GM12878 (cell line): ENCODE measurements around the gene CD82. TPM values are rescaled to one million over a fixed set of nuclear protein-coding genes. Genes with fewer than 3 reads are reported as not detected.

ENCODE experiments used
- ASH2L ChIP-seq: fragments of 300-600, 200-600 bp; sonication (generic); IDR thresholded peaks from 2 replicates; pipeline ENCODE4 v1.6.1; 2017; ENCODE audit warnings: low read depth, mild to moderate bottlenecking, borderline replicate concordance
- ATF3 ChIP-seq: IDR thresholded peaks from 2 replicates; pipeline ENCODE4 v1.6.1; 2011; ENCODE audit warnings: low read depth, mild to moderate bottlenecking, low read length, moderate library complexity, borderline replicate concordance; ENCODE audit errors: extremely low read depth
- BACH1 ChIP-seq: fragments of 450-650 bp; IDR thresholded peaks from 2 replicates; pipeline ENCODE4 v1.6.1; 2017; ENCODE audit warnings: mild to moderate bottlenecking, borderline replicate concordance
- CBX3 ChIP-seq: fragments of 200-600 bp; sonication (generic); IDR thresholded peaks from 2 replicates; pipeline ENCODE4 v1.6.1; 2016; ENCODE audit warnings: low read depth, borderline replicate concordance
- CHD2 ChIP-seq: IDR thresholded peaks from 2 replicates; pipeline ENCODE4 v1.6.1; 2011; ENCODE audit warnings: low read depth, low read length, improper control_type of control experiment, borderline replicate concordance
- CHD4 ChIP-seq: fragments of 200-600 bp; sonication (generic); IDR thresholded peaks from 2 replicates; pipeline ENCODE4 v1.6.1; 2016; ENCODE audit warnings: mild to moderate bottlenecking
- EP300 ChIP-seq, 2 experiments: fragments of 150-350 bp in 1 of 2; IDR thresholded peaks; 2 replicates each; pipeline ENCODE4 v1.6.1; 2011 to 2012; ENCODE audit warnings: low read depth in 2 of 2, low read length in 2 of 2, borderline replicate concordance in 1 of 2, improper control_type of control experiment in 1 of 2, inconsistent platforms in 1 of 2; ENCODE audit not compliant: control insufficient read depth in 1 of 2
- GABPA ChIP-seq: IDR thresholded peaks from 2 replicates; pipeline ENCODE4 v1.6.1; 2014; ENCODE audit warnings: antibody characterized with exemption, low read depth, mild to moderate bottlenecking, inconsistent platforms
- HDAC6 ChIP-seq: fragments of 200-600 bp; sonication (generic); IDR thresholded peaks from one replicate; pipeline ENCODE4 v1.8.0; 2017; ENCODE audit warnings: antibody characterized with exemption; ENCODE audit not compliant: unreplicated experiment
- HDGF ChIP-seq: fragments of 450-650 bp; IDR thresholded peaks from 2 replicates; pipeline ENCODE4 v1.6.1; 2016; ENCODE audit warnings: antibody characterized with exemption
- IKZF1 ChIP-seq: fragments of 450-650 bp; conservative IDR thresholded peaks from 2 replicates; pipeline ENCODE4 v1.6.1; 2017; ENCODE audit warnings: antibody characterized with exemption, mild to moderate bottlenecking
- IRF3 ChIP-seq: fragments of 450-650 bp; IDR thresholded peaks from 2 replicates; pipeline ENCODE4 v1.6.1; 2014; ENCODE audit warnings: mild to moderate bottlenecking
- JUNB ChIP-seq: IDR thresholded peaks from 2 replicates; pipeline ENCODE4 v1.6.1; 2016; ENCODE audit warnings: antibody characterized with exemption, mild to moderate bottlenecking
- KDM1A ChIP-seq: fragments of 200-600 bp; sonication (generic); IDR thresholded peaks from 2 replicates; pipeline ENCODE4 v1.6.1; 2016; ENCODE audit warnings: borderline replicate concordance
- MTA2 ChIP-seq: fragments of 450-650 bp; IDR thresholded peaks from 2 replicates; pipeline ENCODE4 v1.6.1; 2016; ENCODE audit warnings: low read depth, mild to moderate bottlenecking, moderate library complexity
- MYB ChIP-seq: fragments of 150-350 bp; IDR thresholded peaks from 2 replicates; pipeline ENCODE4 v1.6.1; 2014; ENCODE audit warnings: mild to moderate bottlenecking, low read depth, low read length, borderline replicate concordance
- PAX5 ChIP-seq: IDR thresholded peaks from 2 replicates; pipeline ENCODE4 v1.6.1; 2011; ENCODE audit warnings: low read depth, low read length, borderline replicate concordance
- PAX8 ChIP-seq: fragments of 450-650 bp; IDR thresholded peaks from 2 replicates; pipeline ENCODE4 v1.6.1; 2017; ENCODE audit warnings: mild to moderate bottlenecking, moderate library complexity
- PKNOX1 ChIP-seq: fragments of 450-650 bp; IDR thresholded peaks from 2 replicates; pipeline ENCODE4 v1.6.1; 2016; ENCODE audit warnings: mild to moderate bottlenecking
- PML ChIP-seq: IDR thresholded peaks from 2 replicates; pipeline ENCODE4 v1.6.1; 2012; ENCODE audit warnings: low read length, inconsistent platforms
- RAD21 ChIP-seq: IDR thresholded peaks from 2 replicates; pipeline ENCODE4 v1.6.1; 2011; ENCODE audit warnings: mild to moderate bottlenecking, low read depth, low read length, moderate library complexity; ENCODE audit not compliant: insufficient read depth
- RBBP5 ChIP-seq: fragments of 200-600 bp; sonication (generic); conservative IDR thresholded peaks from 2 replicates; pipeline ENCODE4 v1.6.1; 2016
- SMAD5 ChIP-seq: IDR thresholded peaks from 2 replicates; pipeline ENCODE4 v1.6.1; 2016; ENCODE audit warnings: antibody characterized with exemption, low read depth
- SREBF1 ChIP-seq: IDR thresholded peaks from 2 replicates; pipeline ENCODE4 v1.6.1; 2012; ENCODE audit warnings: mild to moderate bottlenecking, low read length
- STAT3 ChIP-seq: IDR thresholded peaks from 2 replicates; pipeline ENCODE4 v1.6.1; 2011; ENCODE audit warnings: low read depth, low read length, improper control_type of control experiment
- ZBTB11 ChIP-seq: fragments of 450-650 bp; formaldehyde crosslinking; IDR thresholded peaks from 2 replicates; pipeline ENCODE4 v1.5.0; 2022; ENCODE audit warnings: mild to moderate bottlenecking, missing genetic modification characterization
- ZNF384 ChIP-seq: IDR thresholded peaks from 2 replicates; pipeline ENCODE4 v1.6.1; 2012; ENCODE audit warnings: low read depth, mild to moderate bottlenecking, low read length, improper control_type of control experiment, borderline replicate concordance
- polyA plus RNA-seq, 11 experiments: library from polyadenylated mRNA; depleted of rRNA in 4 of 11; unstranded in 6 of 11; stranded (reverse) in 5 of 11; fragments of >200 nt; fragmentation: Nextera tagmentation in 4 of 11; fragmentation: Illumina TruSeq in 1 of 11; extraction: Ambion mirVana in 4 of 11; extraction: Trizol in 1 of 11; gene quantifications; 1 replicate in 1 of 11; 2 replicates in 10 of 11; pipeline versions ENCODE4 v1.2.1 to v1.2.3, GENCODE V29; 2011 to 2016; ENCODE audit warnings: inconsistent platforms in 2 of 11, missing spikeins in 2 of 11, low read depth in 1 of 11
- total RNA-seq, 4 experiments: library from RNA; depleted of rRNA in 3 of 4; stranded (reverse); fragments of >200 nt in 3 of 4; fragmentation: Illumina TruSeq in 1 of 4; extraction: Trizol in 1 of 4; gene quantifications; 2 replicates each; pipeline versions ENCODE4 v1.2.1 to v1.2.3, GENCODE V29; 2013 to 2021

CD82 gene
- total and polyA plus RNA-seq, 10 of the 15 experiments (the other 5 are each of a cell fraction or from before 2014, with no cell fraction given), result 5.2 to 180 (median 84.7) TPM

GRCh38 chr11:44566952-44567875 is 1.8 kb downstream of the CD82 start (continued):
- TF ChIP-seq GABPA (no peak), ATF3 (no peak), IKZF1 (0 out of 2 replicates have a peak, but pooled peaks have one; percentile 14), SREBF1 (no peak), PML (no peak), RBBP5 (no peak), ZBTB11 (no peak), CHD2 (no peak), ZNF384 (no peak), CHD4 (no peak), PAX5 (no peak), RAD21 (no peak), ASH2L (no peak), HDGF (no peak; the same call in 1 of the 2 replicates), CBX3 (no peak), PKNOX1 (peak; percentile 72), PAX8 (no peak), EP300 (IDR thresholded peaks at IDR 0.05; ENCODE audit: borderline replicate concordance in 1 of 2, control insufficient read depth in 1 of 2, low read depth in 2 of 2, low read length in 2 of 2) (no peak), MYB (no peak), STAT3 (no peak), IRF3 (no peak), BACH1 (no peak), JUNB (no peak), MTA2 (no peak), SMAD5 (no peak), KDM1A (no peak), HDAC6 (no peak)
